ENCODE measurements around the gene CRABP2. TPM values are rescaled to one million over a fixed set of nuclear protein-coding genes. Genes with fewer than 3 reads are reported as not detected.
A peak's percentile ranks its signal among the peaks of the same experiment; 100 is the strongest.

Gene CRABP2
- total RNA-seq, 1 experiment from 2014 or later: 209 TPM

GRCh38 chr1:156740741-156741480 is 35.5 kb upstream of the CRABP2 start, which contains the start of gene MRPL24:
MRPL24 (minus strand) TSS chr1:156741088; CDS start chr1:156738704, 2,384 bp downstream.
- ATAC-seq: peak; percentile 88
- H2AFZ ChIP-seq (ENCODE audit: low read depth, low read length, poor library complexity, severe bottlenecking): no peak within 1 kb of the TSS
- no TSS peak for BruUV-seq (replicated peaks)
- H4K20me1 ChIP-seq (ENCODE audit: insufficient read depth): no peaks in the 10 kb centered on the region
- H3K4me2 ChIP-seq (ENCODE audit: low read length): peak within 1 kb of the TSS; percentile 79
- RAD21 ChIA-PET (ENCODE audit: low non-redundant PET in 1 of 2, low total read pairs in 2 of 2, uncharacterized antibody in 2 of 2, unreplicated experiment in 2 of 2): interaction anchor here (0.8 to 1.6 kb wide), 6 partner anchors 12 to 52 kb away, joined by 3 to 5 read pairs (median 4); partner anchors contain the start of genes PRCC (in 2 of the 2), ISG20L2 (in 1 of the 2) and METTL25B (in 1 of the 2)
- intact Hi-C loops (cut with micrococcal nuclease): loop anchor here (1.0 to 10.0 kb wide), 3 partner anchors 13 to 236 kb away; partner anchors contain the start of genes ISG20L2, MEF2D, METTL25B and PRCC
- CTCF ChIA-PET: interaction anchor here (0.9 to 1.6 kb wide), 7 partner anchors 11 to 187 kb away, joined by 3 to 21 read pairs (median 7); partner anchors contain the start of genes HDGF, METTL25B and PRCC
- peaks cover 25 to 43% of the 10 kb centered on the region in 2 experiments; a peak in 3 of 4 replicates for H3K36me3 ChIP-seq (ENCODE audit: control insufficient read depth in 1 of 2, insufficient read depth in 2 of 2, low read length in 2 of 2)
- H3K4me3 ChIP-seq (replicated peaks in 1 of 2; ENCODE audit: low read depth in 1 of 2, low read length in 2 of 2): peak within 1 kb of the TSS; percentile 67 to 80
- TF ChIP-seq POLR2A (IDR thresholded peaks at IDR 0.05; ENCODE audit: borderline replicate concordance, extremely low read depth, insufficient read depth, insufficient read length): peak; percentile 64
- TF ChIP-seq POLR2AphosphoS5 (IDR thresholded peaks at IDR 0.05; ENCODE audit: low read depth, low read length): peak; percentile 81
- peak; percentile 94 for TF ChIP-seq ZFX (IDR thresholded peaks at IDR 0.05)
- no peak for TF ChIP-seq JUND (IDR thresholded peaks at IDR 0.05)
- peak; percentile 91 for TF ChIP-seq YY1 (IDR thresholded peaks at IDR 0.05; ENCODE audit: extremely low read depth, insufficient replicate concordance, low read depth, low read length)
- TF ChIP-seq ZNF274 (IDR thresholded peaks at IDR 0.05; ENCODE audit: low read depth, low read length): no peak
- no peak for TF ChIP-seq RAD21 (IDR thresholded peaks at IDR 0.05; ENCODE audit: low read depth)
- no peak for TF ChIP-seq SRF (IDR thresholded peaks at IDR 0.05; ENCODE audit: low read depth)
- DNase-seq (ENCODE audit: low read depth, low spot score): peak; percentile 100
- H3K4me1 ChIP-seq (ENCODE audit: control insufficient read depth in 1 of 2, insufficient read depth in 2 of 2, low read length in 2 of 2): peaks cover 13 to 29% of the 10 kb centered on the region in 2 experiments
- peak within 1 kb of the TSS; percentile 89 for H3K9ac ChIP-seq (ENCODE audit: low read length)
- H3K9me3 ChIP-seq (ENCODE audit: control insufficient read depth in 1 of 2, insufficient read depth in 1 of 2, low read depth in 1 of 2, low read length in 2 of 2): no peaks in the 10 kb centered on the region
- peak within 1 kb of the TSS; percentile 84 for H3K27ac ChIP-seq (ENCODE audit: low read depth, low read length)
- H3K27me3 ChIP-seq (ENCODE audit: insufficient read depth, low read length): no peaks in the 10 kb centered on the region
- peaks cover 53% of the 10 kb centered on the region for H3K79me2 ChIP-seq (ENCODE audit: insufficient read depth, low read length)
- H3K9me2 ChIP-seq (ENCODE audit: insufficient read depth): no peaks in the 10 kb centered on the region
- POLR2A ChIA-PET: interaction anchor here (0.6 to 1.6 kb wide), 14 partner anchors 9 to 141 kb away, joined by 3 to 28 read pairs (median 4); partner anchors contain the start of genes CRABP2, HDGF, ISG20L2 and METTL25B

Data from HCT116 (cell line).